ENCODE measurements around the gene NUDT13.

Gene NUDT13

GRCh38 chr10:73110345-73110849, at the start of gene NUDT13:
Gene NUDT13, plus strand, starts transcription at chr10:73110455. Its CDS starts 3,911 bp downstream, at chr10:73114366.
- DNase-seq (ENCODE audit: low read depth in 2 of 2): peak; percentile 6

- no peak for DNase-seq (ENCODE audit: low read depth in 2 of 2)
These were observed 49.3 kb upstream of the NUDT13 start for GRCh38 chr10:73060738-73061635.

- no peak for DNase-seq (ENCODE audit: low read depth in 2 of 2)
These were observed 48.5 kb upstream of the NUDT13 start for GRCh38 chr10:73061743-73062142.

GRCh38 chr10:73065441-73065840, 44.8 kb upstream of the NUDT13 start:
- no peak for DNase-seq (ENCODE audit: low read depth in 2 of 2)

- DNase-seq (ENCODE audit: low read depth in 2 of 2): no peak
These were observed 36.6 kb upstream of the NUDT13 start for GRCh38 chr10:73073627-73074026.

- no peak for DNase-seq (ENCODE audit: low read depth in 2 of 2)
These were observed 34.4 kb upstream of the NUDT13 start for GRCh38 chr10:73075829-73076228.

GRCh38 chr10:73076360-73077183, 33.7 kb upstream of the NUDT13 start:
- no peak for DNase-seq (ENCODE audit: low read depth in 2 of 2)

- DNase-seq (ENCODE audit: low read depth in 2 of 2): no peak
These were observed 30.3 kb upstream of the NUDT13 start for GRCh38 chr10:73079779-73080541.

- no peak for DNase-seq (ENCODE audit: low read depth in 2 of 2)
These were observed 27.0 kb upstream of the NUDT13 start for GRCh38 chr10:73083221-73083620.

GRCh38 chr10:73084209-73084608, 26.0 kb upstream of the NUDT13 start:
- DNase-seq (ENCODE audit: low read depth in 2 of 2): no peak

GRCh38 chr10:73086816-73087215, 23.4 kb upstream of the NUDT13 start:
- DNase-seq (ENCODE audit: low read depth in 2 of 2): no peak

- DNase-seq (ENCODE audit: low read depth in 2 of 2): no peak
These were observed 22.0 kb upstream of the NUDT13 start for GRCh38 chr10:73088304-73088703.

- DNase-seq (ENCODE audit: low read depth in 2 of 2): no peak
These were observed 17.4 kb upstream of the NUDT13 start for GRCh38 chr10:73092830-73093229.

GRCh38 chr10:73093922-73094850, 16.1 kb upstream of the NUDT13 start:
- DNase-seq (ENCODE audit: low read depth in 2 of 2): no peak

- no peak for DNase-seq (ENCODE audit: low read depth in 2 of 2)
These were observed 15.2 kb upstream of the NUDT13 start for GRCh38 chr10:73094986-73095480.

- DNase-seq (ENCODE audit: low read depth in 2 of 2): peak in 1 of 2 donors; percentile 9
These were observed 14.7 kb upstream of the NUDT13 start for GRCh38 chr10:73095481-73096021.

GRCh38 chr10:73096041-73096448, 14.2 kb upstream of the NUDT13 start:
- peak; percentile 38 to 53 for DNase-seq (ENCODE audit: low read depth in 2 of 2)

- peak; percentile 98 for DNase-seq (ENCODE audit: low read depth in 2 of 2)
These were observed 13.6 kb upstream of the NUDT13 start, which contains the start of gene P4HA1 for GRCh38 chr10:73096449-73097304. Gene P4HA1, minus strand, starts transcription at chr10:73096866. Its CDS starts 21,983 bp downstream, at chr10:73074883.

GRCh38 chr10:73097305-73097670, 13.0 kb upstream of the NUDT13 start:
- DNase-seq (ENCODE audit: low read depth in 2 of 2): no peak

Measured in activated CD8-positive, alpha-beta memory T cell treated with anti-CD3 and anti-CD28 coated beads for 4 hours (primary cell).